ENCODE measurements around the gene SYTL3.

DNA sequence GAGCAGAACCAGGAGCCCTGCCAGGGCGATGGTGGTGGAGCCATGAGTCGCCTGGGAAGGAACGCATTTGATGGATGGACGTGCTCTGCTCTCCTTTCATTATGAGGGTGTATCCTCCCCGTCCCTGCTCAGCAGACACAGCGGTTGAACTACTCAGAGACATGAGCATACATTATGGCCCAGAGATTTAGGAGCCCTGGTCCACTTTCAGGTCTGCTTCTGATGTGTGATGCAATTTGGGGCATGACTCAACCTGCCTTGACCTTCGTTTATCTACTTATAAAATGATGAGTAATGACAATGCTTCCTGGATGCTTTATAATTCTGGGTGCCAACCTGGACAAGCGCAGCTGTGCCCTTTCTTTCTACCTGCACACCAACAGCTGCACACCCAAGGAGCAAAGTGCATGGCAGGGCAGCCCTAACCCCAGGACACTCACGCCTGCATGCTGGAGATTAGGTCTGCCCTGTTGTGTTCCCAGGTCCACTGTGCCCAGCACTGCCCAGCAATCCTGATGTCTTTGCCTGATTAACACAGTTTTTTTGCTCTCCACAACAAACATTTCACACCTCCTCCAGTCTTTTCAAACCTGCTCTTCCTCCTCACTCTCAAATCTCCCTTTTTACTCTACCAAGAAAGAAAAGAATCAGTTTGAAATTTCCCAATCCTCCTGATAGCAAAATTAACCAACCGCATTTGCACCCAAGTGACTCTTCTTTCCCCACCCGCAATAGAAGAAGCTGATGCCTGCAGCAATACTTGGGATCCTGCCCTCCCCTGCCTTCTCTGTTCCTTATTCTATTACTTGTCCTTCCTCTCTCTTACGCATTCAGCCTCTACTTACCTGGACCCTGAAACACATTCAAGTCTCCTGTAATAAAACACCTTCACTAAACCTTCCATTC is 88.1 kb downstream of the SYTL3 start:
- TF ChIP-seq, protein P1, sequence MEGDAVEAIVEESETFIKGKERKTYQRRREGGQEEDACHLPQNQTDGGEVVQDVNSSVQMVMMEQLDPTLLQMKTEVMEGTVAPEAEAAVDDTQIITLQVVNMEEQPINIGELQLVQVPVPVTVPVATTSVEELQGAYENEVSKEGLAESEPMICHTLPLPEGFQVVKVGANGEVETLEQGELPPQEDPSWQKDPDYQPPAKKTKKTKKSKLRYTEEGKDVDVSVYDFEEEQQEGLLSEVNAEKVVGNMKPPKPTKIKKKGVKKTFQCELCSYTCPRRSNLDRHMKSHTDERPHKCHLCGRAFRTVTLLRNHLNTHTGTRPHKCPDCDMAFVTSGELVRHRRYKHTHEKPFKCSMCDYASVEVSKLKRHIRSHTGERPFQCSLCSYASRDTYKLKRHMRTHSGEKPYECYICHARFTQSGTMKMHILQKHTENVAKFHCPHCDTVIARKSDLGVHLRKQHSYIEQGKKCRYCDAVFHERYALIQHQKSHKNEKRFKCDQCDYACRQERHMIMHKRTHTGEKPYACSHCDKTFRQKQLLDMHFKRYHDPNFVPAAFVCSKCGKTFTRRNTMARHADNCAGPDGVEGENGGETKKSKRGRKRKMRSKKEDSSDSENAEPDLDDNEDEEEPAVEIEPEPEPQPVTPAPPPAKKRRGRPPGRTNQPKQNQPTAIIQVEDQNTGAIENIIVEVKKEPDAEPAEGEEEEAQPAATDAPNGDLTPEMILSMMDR (IDR thresholded peaks at IDR 0.05; ENCODE audit: low read length): no peak
- TF ChIP-seq EZH2 (IDR thresholded peaks at IDR 0.05; ENCODE audit: borderline replicate concordance, low read length): no peak
